Bronchial epithelial cell (primary cell): ENCODE measurements around the gene NOXA1. TPM values are rescaled to one million over a fixed set of nuclear protein-coding genes. Genes with fewer than 3 reads are reported as not detected.

Experiments
- DNase-seq: peaks from one replicate; pipeline ENCODE4 v3.0.0-alpha.2; 2010; ENCODE audit warnings: low read depth
- FAIRE-seq: peaks from 2 replicates; lab custom pipeline; 2011; peaks lifted over from hg19 to GRCh38; lab: Jason Lieb, UNC
- H3K27me3 ChIP-seq: 2 replicates; pipeline ENCODE4 v1.5.1; 2011; ENCODE audit warnings: low read length; ENCODE audit not compliant: control insufficient read depth, insufficient read depth
- H3K36me3 ChIP-seq: 2 replicates; pipeline ENCODE4 v1.5.1; 2011; ENCODE audit warnings: low read length; ENCODE audit not compliant: control insufficient read depth, insufficient read depth
- H3K4me3 ChIP-seq: 2 replicates; pipeline ENCODE4 v1.5.1; 2011; ENCODE audit warnings: mild to moderate bottlenecking, low read depth, low read length, control low read depth
- CTCF ChIP-seq: IDR thresholded peaks from 2 replicates; pipeline ENCODE4 v1.5.1; 2011; ENCODE audit warnings: mild to moderate bottlenecking, moderate library complexity, low read length, control low read depth, inconsistent platforms; ENCODE audit not compliant: insufficient read depth, severe bottlenecking
- total RNA-seq: library from RNA; depleted of rRNA; stranded (reverse); fragments of >200 nt; gene quantifications from 2 replicates; pipeline ENCODE4 v1.2.1, GENCODE V29; 2014

Gene NOXA1
- total RNA-seq, 1 donor from 2014 or later: 0.53 TPM

DNA sequence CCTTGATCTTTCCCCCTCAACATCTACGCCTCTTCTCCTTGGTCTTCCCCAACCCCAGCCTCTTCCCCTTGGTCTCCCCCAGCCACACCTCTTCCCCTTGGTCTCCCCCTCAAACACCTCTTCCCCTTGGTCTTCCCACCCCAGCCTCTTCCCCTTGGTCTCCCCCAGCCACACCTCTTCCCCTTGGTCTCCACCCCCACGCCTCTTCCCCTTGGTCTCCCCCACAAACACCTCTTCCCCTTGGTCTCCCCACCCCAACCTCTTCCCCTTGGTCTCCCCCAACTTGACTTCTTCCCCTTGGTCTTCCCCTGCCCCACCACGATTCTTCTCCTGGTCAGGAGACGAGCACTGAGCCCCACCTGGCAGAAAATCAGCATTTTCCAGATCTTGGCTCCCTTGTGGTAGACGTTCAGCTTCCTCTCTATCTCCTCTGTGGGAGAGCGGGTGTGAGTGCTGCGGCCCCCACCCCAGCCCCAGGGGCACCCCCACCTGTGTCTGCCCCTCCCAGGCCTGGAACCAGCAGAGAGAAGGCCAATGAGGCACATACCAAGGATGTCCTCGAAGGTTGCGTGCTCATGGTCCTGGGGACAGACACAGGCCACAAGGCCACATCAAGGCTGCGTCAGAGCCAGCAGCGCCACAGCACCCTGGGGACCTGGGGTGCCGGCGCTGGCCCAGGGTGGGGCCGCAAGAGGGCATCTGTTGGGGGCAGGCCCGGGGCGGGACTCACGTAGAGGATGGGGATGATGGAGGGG, 29.0 kb downstream of the NOXA1 start:
- FAIRE-seq (no peak), DNase-seq (no peak)
- no peak overlapping the region for H3K4me3 ChIP-seq
- TF ChIP-seq CTCF: no peak
- H3K36me3 ChIP-seq: peaks cover 27% of the 10 kb centered on the region
- H3K27me3 ChIP-seq: no peaks in the 10 kb centered on the region

- FAIRE-seq: no peak
- Histone ChIP-seq H3K36me3 (peaks cover 29% of the 10 kb centered on the region), H3K4me3 (peak overlapping the region; percentile 38), H3K27me3 (no peaks in the 10 kb centered on the region)
- no peak for DNase-seq
- TF ChIP-seq CTCF: no peak
These were observed 29.8 kb downstream of the NOXA1 start for GRCh38 chr9:137452761-137453642.

DNA sequence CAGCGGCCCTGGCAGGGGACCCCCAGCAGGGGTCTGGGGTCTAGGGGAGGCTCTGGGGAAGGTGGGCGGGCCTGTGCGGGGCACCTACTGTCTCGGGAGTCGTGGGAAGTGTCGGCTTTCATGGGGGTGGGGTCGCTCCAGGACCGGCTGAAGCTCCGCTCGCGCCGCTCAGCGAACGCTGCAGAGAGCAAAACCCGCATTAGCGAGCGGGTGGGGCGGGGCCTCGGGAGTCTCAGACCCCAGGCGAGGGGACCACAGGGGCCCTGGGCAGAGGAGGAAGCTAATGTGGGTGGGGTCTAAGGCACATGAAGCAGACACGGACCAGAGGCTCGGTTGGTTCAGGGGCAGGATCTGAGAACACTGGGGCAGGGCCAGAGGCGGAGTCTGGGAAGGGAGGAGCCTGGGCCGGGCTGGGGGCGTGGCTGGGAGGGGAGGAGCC, 30.5 kb downstream of the NOXA1 start:
- DNase-seq: peak; percentile 37
- TF ChIP-seq CTCF: no peak
- Histone ChIP-seq H3K4me3 (peak overlapping the region; percentile 38), H3K27me3 (no peaks in the 10 kb centered on the region), H3K36me3 (peaks cover 29% of the 10 kb centered on the region)
- FAIRE-seq: no peak

GRCh38 chr9:137454145-137454596, 31.0 kb downstream of the NOXA1 start:
- no peak for DNase-seq
- H3K36me3 ChIP-seq: peaks cover 29% of the 10 kb centered on the region
- FAIRE-seq: no peak
- H3K27me3 ChIP-seq: no peaks in the 10 kb centered on the region
- peak overlapping the region; percentile 45 for H3K4me3 ChIP-seq
- TF ChIP-seq CTCF: no peak

DNA sequence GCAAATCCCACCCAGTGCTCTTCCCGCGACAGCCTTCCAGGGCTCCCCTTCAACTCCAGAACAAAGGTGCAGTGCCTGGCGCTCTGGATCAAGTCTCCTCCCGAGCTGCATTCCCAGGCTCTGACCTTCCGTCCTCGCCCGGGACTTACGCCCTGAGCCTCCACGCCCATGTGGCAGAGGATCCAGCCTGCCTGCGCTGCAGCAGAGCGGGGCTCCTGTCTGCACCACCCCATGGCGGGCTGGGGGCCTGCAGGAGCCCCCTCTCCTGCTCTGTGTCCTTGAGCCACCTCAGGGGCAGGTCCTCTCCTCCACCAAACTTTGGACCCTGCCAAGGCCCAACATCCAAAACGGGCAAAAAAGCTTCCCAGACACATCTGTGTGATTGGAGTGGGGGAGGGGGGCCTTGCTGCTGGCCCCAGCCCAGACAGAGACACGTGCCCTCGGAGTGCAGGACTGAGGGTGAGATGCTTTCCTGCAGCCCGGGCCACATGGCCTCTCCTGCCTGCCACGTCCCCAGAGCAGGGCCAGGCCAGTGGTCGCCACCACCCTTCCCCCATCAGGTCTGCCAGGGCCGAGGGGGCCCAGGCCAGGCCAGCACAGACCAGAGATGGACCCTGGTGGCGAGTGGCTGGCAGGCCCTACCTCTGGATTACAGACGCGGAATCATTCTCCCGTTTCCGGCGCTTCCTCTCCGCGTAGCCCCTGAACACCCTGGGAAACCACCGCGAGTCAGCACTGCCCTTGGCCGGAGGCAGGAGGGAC, 31.6 kb downstream of the NOXA1 start:
- peak overlapping the region; percentile 45 for H3K4me3 ChIP-seq
- FAIRE-seq (no peak), DNase-seq (no peak)
- no peak for TF ChIP-seq CTCF
- no peaks in the 10 kb centered on the region for H3K27me3 ChIP-seq
- H3K36me3 ChIP-seq: peaks cover 26% of the 10 kb centered on the region
